Kidney epithelial cell (primary cell): ENCODE results near the gene TLCD2. TPM values are rescaled to one million over a fixed set of nuclear protein-coding genes. Genes with fewer than 3 reads are reported as not detected.
A peak's percentile ranks its signal among the peaks of the same experiment; 100 is the strongest.
"Not testable (repeated sequence)": the region's sequence is repeated elsewhere in the genome, so short reads cannot be mapped to it uniquely, and the experiment has no call there.

Source experiments
- DNase-seq: peaks from one replicate; pipeline ENCODE4 v3.0.0-alpha.2; 2010; ENCODE audit warnings: low read depth
- H3K27me3 ChIP-seq: 2 replicates; pipeline ENCODE4 v1.6.0; 2011; ENCODE audit warnings: low read length; ENCODE audit not compliant: control insufficient read depth, insufficient read depth
- H3K36me3 ChIP-seq: 2 replicates; pipeline ENCODE4 v1.5.1; 2011; ENCODE audit warnings: low read length; ENCODE audit not compliant: control insufficient read depth, insufficient read depth
- H3K4me3 ChIP-seq: 2 replicates; pipeline ENCODE4 v1.5.1; 2011; ENCODE audit warnings: low read depth, mild to moderate bottlenecking, control low read depth, low read length
- CTCF ChIP-seq: IDR thresholded peaks from 2 replicates; pipeline ENCODE4 v1.5.1; 2011; ENCODE audit warnings: mild to moderate bottlenecking, moderate library complexity, low read length, control low read depth, inconsistent platforms; ENCODE audit not compliant: insufficient read depth, poor library complexity, severe bottlenecking
- total RNA-seq: library from RNA; depleted of rRNA; stranded (reverse); fragments of >200 nt; gene quantifications from 2 replicates; pipeline ENCODE4 v1.2.3, GENCODE V29; 2015

Gene TLCD2
- total RNA-seq, 1 donor from 2014 or later = 1.8 TPM

DNA sequence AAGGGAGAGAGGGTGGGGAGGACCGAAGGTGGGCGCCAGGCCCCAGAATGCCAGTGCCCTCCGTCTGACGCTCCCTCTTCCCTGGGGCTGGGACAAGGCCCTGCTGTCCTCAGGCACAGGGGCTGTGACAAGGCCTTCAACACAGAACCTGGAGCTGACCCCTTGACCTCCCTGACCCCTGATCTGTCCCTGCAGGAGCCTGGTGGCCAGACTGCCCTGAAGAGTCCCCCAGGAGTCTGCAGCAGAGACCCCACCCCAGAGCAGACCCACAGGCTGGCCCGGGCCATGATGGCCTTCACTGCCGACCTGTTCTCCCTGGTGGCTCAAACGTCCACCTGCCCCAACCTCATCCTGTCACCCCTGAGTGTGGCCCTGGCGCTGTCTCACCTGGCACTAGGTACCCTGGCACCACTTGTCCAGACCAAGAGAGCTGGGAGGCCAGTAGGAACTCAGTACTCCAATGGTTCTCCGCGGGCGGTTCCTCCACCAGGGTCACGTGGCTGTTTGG lies 35.4 kb upstream of the TLCD2 start:
- Histone ChIP-seq H3K36me3 (no peaks in the 10 kb centered on the region), H3K27me3 (no peaks in the 10 kb centered on the region), H3K4me3 (no peak overlapping the region)
- TF ChIP-seq CTCF = no peak
- no peak for DNase-seq

- TF ChIP-seq CTCF = no peak
- DNase-seq = no peak
- no peaks in the 10 kb centered on the region for H3K27me3 ChIP-seq
These were observed 34.7 kb upstream of the TLCD2 start for GRCh38 chr17:1744551-1745512.

GRCh38 chr17:1743088-1743439 lies 32.9 kb upstream of the TLCD2 start:
- DNase-seq = no peak
- TF ChIP-seq CTCF = no peak
- no peaks in the 10 kb centered on the region for H3K27me3 ChIP-seq
- no peak overlapping the region for H3K4me3 ChIP-seq
- H3K36me3 ChIP-seq = no peaks in the 10 kb centered on the region

More at GRCh38 chr17:1744551-1745512, 34.7 kb upstream of the TLCD2 start:
- Histone ChIP-seq H3K36me3 (no peaks in the 10 kb centered on the region), H3K4me3 (no peak overlapping the region)

DNA sequence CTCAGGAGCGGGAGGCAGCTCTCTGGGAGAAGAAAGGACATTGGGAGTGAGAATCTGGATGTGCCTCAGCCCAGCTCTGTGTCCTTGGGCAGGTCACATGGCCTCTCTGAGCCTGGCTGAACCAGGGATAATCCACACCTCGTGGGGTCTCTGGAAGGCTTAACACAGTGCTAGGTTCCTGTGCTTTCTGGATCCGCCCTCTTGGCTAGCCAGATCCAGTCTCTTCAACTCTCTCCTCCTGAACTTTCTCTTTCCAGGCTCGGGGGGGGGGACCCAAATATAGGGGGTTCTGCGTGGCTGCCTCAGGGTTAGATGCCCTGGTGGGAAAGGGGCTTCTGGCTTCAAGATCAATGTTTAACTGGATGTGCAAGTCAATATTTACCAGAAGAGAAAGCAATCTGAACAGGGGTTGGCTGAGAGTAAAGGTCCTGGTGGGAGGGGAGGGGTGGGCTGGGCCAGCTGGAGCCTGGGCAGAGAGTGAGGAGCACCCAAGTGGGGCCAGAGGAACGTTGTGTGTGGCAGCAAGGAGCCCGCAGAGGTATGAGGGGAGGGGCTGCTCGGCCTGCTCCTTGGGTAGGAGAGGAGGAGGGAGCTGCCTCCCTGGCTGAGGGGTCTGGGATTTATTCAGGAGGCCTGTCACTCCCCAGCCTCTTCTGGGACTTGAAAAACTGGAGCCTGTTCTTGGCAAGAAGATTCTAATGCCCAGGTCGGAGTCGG lies 32.4 kb upstream of the TLCD2 start, which contains the start of gene SERPINF2:
SERPINF2 (plus strand) TSS at position 501 of the 717 bp plus-strand sequence. CDS start 2,125 bp downstream, outside the sequence.
- DNase-seq = peak; percentile 34
- no peaks in the 10 kb centered on the region for H3K27me3 ChIP-seq
- no peak for TF ChIP-seq CTCF
- H3K36me3 ChIP-seq = no peaks in the 10 kb centered on the region
- no peak within 1 kb of the TSS for H3K4me3 ChIP-seq

DNA sequence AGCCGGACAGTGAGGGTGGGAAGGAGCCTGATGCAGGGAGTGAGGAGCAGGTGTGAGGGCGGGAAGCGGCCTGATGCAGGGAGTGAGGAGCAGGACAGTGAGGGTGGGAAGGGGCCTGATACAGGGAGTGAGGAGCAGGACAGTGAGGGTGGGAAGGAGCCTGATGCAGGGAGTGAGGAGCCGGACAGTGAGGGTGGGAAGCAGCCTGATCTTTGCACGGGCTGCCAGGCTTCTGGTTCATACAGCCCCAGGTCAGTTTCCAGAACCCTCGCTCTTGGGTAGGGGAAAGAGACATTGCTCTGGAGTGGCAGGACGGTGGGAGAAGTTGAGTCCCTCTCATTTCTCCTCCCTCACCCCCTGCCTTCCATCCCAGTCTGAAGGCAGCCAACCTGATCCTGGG lies 31.7 kb upstream of the TLCD2 start:
- not testable (repeated sequence) for H3K4me3 ChIP-seq, H3K27me3 ChIP-seq, H3K36me3 ChIP-seq, DNase-seq

DNA sequence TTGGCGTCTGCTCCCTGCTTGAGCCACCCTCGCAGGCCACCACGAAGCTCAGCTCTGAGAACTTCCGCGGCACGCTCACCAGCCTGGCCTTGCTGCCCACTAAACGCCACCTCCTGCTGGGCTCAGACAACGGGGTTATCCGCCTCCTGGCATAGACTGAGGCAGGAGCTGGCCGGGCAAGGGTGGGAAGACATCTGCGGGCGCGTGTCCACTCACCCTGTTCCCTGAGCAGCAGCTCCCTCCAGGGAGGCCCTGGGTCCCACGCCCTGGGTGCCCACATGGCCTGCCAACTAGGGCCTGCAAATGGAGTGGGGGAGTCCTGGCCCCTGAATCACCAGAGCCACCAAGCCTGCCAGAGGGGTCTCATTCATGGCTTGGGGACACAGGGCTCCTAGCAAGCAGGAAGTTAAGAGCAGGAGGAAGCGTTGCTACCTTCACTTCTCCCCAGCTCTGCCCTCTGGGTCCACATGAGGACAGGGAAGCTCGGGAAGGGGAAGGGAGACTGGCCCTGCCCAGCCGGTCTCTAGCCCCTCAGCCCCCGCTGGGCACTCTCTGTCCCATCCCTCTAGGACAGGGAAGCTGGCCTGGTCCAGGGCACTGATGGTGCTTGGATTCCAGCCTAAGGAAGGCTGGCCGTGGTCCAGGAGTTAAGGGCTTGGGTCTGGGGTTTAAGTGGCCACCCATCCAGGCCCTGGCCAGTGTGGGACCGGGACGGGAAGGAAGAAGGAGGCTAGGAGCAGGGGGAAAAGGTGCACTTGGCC lies 27.5 kb upstream of the TLCD2 start:
- DNase-seq = no peak
- Histone ChIP-seq H3K27me3 (no peaks in the 10 kb centered on the region), H3K4me3 (no peak overlapping the region), H3K36me3 (no peaks in the 10 kb centered on the region)
- no peak for TF ChIP-seq CTCF
